GM12872 (cell line): ENCODE measurements around the gene EHD4.

ENCODE experiments used
- CTCF ChIP-seq: IDR thresholded peaks from 3 replicates; pipeline ENCODE4 v1.5.1; 2011; ENCODE audit warnings: low read depth, mild to moderate bottlenecking, low read length, moderate library complexity; ENCODE audit not compliant: insufficient read depth

The EHD4 gene

GRCh38 chr15:41945221-41945620 is 27.1 kb downstream of the EHD4 start:
- no peak for TF ChIP-seq CTCF

GRCh38 chr15:41944313-41944940 is 27.9 kb downstream of the EHD4 start:
- no peak for TF ChIP-seq CTCF

- TF ChIP-seq CTCF = no peak
Measured at GRCh38 chr15:41943543-41944312, 28.6 kb downstream of the EHD4 start.

GRCh38 chr15:41942886-41943285 is 29.5 kb downstream of the EHD4 start:
- TF ChIP-seq CTCF = no peak

- no peak for TF ChIP-seq CTCF
Measured at GRCh38 chr15:41941644-41942415, 30.5 kb downstream of the EHD4 start.

GRCh38 chr15:41940441-41940857 is 31.9 kb downstream of the EHD4 start:
- TF ChIP-seq CTCF = no peak

GRCh38 chr15:41939986-41940385 is 32.4 kb downstream of the EHD4 start:
- TF ChIP-seq CTCF = no peak
